Panc1 (cell line): ENCODE results near the gene CDH23. TPM values are rescaled to one million over a fixed set of nuclear protein-coding genes. Genes with fewer than 3 reads are reported as not detected.

Experiments
- ATAC-seq: fragments of 200-7000 bp; cut with Tn5 transposase; 2 replicates; pipeline ENCODE4 v1.9.1; 2020; ENCODE audit warnings: mild to moderate bottlenecking, moderate library complexity
- BruUV-seq: library from RNA; stranded (reverse); fragments of 400-500 nt; replicated peaks from 2 replicates; lab custom pipeline; 2021; lab: Mats Ljungman, UMichigan
- CTCF ChIA-PET: fragments of 300-600 bp; sonication (Branson Sonifier 250); formaldehyde crosslinking; loops from one replicate; lab custom pipeline; 2022; ENCODE audit warnings: antibody characterized with exemption; lab: Charles Lee
- POLR2A ChIA-PET: fragments of 300-600 bp; sonication (Branson Sonifier 250); formaldehyde crosslinking; loops from one replicate; lab custom pipeline; 2022; ENCODE audit warnings: antibody characterized with exemption; lab: Charles Lee
- DNase-seq: peaks from one replicate; pipeline ENCODE4 v3.0.0-alpha.2; 2010; ENCODE audit warnings: low read depth, low spot score
- H3K27ac ChIP-seq: 2 replicates; pipeline ENCODE4 v1.5.1; 2011; ENCODE audit warnings: mild to moderate bottlenecking, low read length, inconsistent platforms
- H3K27me3 ChIP-seq: fragments of 200-500 bp; sonication (Bioruptor generic); 2 replicates; pipeline ENCODE4 v1.6.0; 2014; ENCODE audit warnings: low read length, inconsistent platforms; ENCODE audit not compliant: control insufficient read depth, insufficient read depth
- H3K36me3 ChIP-seq: fragments of 200-500 bp; sonication (Bioruptor generic); 2 replicates; pipeline ENCODE4 v1.5.1; 2014; ENCODE audit warnings: inconsistent platforms, mild to moderate bottlenecking, low read length, moderate library complexity; ENCODE audit not compliant: control insufficient read depth, insufficient read depth
- H3K4me1 ChIP-seq: 2 replicates; pipeline ENCODE4 v1.5.1; 2011; ENCODE audit warnings: inconsistent platforms, mild to moderate bottlenecking, low read length, moderate library complexity; ENCODE audit not compliant: control insufficient read depth, insufficient read depth
- H3K4me3 ChIP-seq, 2 experiments: 2 replicates each; pipeline ENCODE4 v1.5.1; 2011 to 2012; ENCODE audit warnings: low read depth in 2 of 2, low read length in 2 of 2, mild to moderate bottlenecking in 2 of 2, inconsistent platforms in 1 of 2, moderate library complexity in 1 of 2
- H3K9me3 ChIP-seq: fragments of 200-500 bp; sonication (Bioruptor generic); 2 replicates; pipeline ENCODE4 v1.5.1; 2014; ENCODE audit warnings: low read depth, mild to moderate bottlenecking, inconsistent platforms, low read length, moderate library complexity; ENCODE audit not compliant: control insufficient read depth, insufficient read depth
- CTCF ChIP-seq: fragments of 450-650 bp; IDR thresholded peaks from 2 replicates; pipeline ENCODE4 v1.5.1; 2017; ENCODE audit warnings: mild to moderate bottlenecking
- POLR2AphosphoS5 ChIP-seq: IDR thresholded peaks from 2 replicates; pipeline ENCODE4 v1.6.1; 2012; ENCODE audit warnings: mild to moderate bottlenecking, low read depth, low read length, moderate library complexity
- REST ChIP-seq, 2 experiments: IDR thresholded peaks; 2 replicates each; pipeline ENCODE4 v1.6.1; 2011 to 2012; ENCODE audit warnings: low read depth in 2 of 2, control low read depth in 1 of 2, low read length in 1 of 2, mild to moderate bottlenecking in 1 of 2, moderate library complexity in 1 of 2; ENCODE audit not compliant: insufficient read depth in 1 of 2
- SIN3A ChIP-seq: IDR thresholded peaks from 2 replicates; pipeline ENCODE4 v1.6.1; 2012; ENCODE audit warnings: low read depth, mild to moderate bottlenecking, low read length, moderate library complexity, borderline replicate concordance; ENCODE audit not compliant: insufficient read depth
- TCF7L2 ChIP-seq: IDR thresholded peaks from 2 replicates; pipeline ENCODE4 v1.6.1; 2011; ENCODE audit warnings: mild to moderate bottlenecking, low read depth, low read length, inconsistent platforms
- in situ Hi-C: cut with HindIII; loops from 2 replicates; pipeline ENCODE4 v1.10.0; 2016; ENCODE audit warnings: low sequenced_read_pairs, low pct_unique_long_range_greater_than_20kb
- intact Hi-C: fragments of 100-400 bp; cut with micrococcal nuclease; formaldehyde crosslinking; loops from one replicate; pipeline ENCODE4 v1.10.0; 2022; ENCODE audit not compliant: unreplicated experiment
- total RNA-seq: library from RNA; stranded (reverse); gene quantifications from one replicate; pipeline ENCODE4 v1.2.1, GENCODE V29; 2021; ENCODE audit not compliant: unreplicated experiment

CDH23 gene
- total RNA-seq, 1 experiment from 2014 or later = 2.7 TPM

- in situ Hi-C loops (no loop called here), intact Hi-C loops (no loop called here)
- ATAC-seq (no peak), DNase-seq (no peak)
- Histone ChIP-seq H3K27ac (no peak overlapping the region), H3K9me3 (no peaks in the 10 kb centered on the region), H3K4me3 (no peak overlapping the region), H3K27me3 (no peaks in the 10 kb centered on the region), H3K4me1 (no peaks in the 10 kb centered on the region), H3K36me3 (no peaks in the 10 kb centered on the region)
- CTCF ChIA-PET = interaction anchor here (1.0 kb wide), 1 partner anchor 122 kb away, joined by 4 read pairs; no protein-coding TSS in a partner anchor
- no TSS peak for BruUV-seq
- no peak for TF ChIP-seq TCF7L2
- no peak for TF ChIP-seq SIN3A
- TF ChIP-seq REST (IDR thresholded peaks at IDR 0.05; ENCODE audit: insufficient read depth in 1 of 2, low read depth in 2 of 2, low read length in 1 of 2) = no peak
- no peak for TF ChIP-seq CTCF
- no peak for TF ChIP-seq POLR2AphosphoS5
- POLR2A ChIA-PET = no interaction called here
Observed at GRCh38 chr10:71448146-71448545, 51.4 kb downstream of the CDH23 start.

- H3K9me3 ChIP-seq = no peaks in the 10 kb centered on the region
- no peak for TF ChIP-seq CTCF
- no peak for TF ChIP-seq POLR2AphosphoS5
- TF ChIP-seq TCF7L2 = no peak
- TF ChIP-seq REST (IDR thresholded peaks at IDR 0.05; ENCODE audit: insufficient read depth in 1 of 2, low read depth in 2 of 2, low read length in 1 of 2) = no peak
- no peak for TF ChIP-seq SIN3A
- no peak overlapping the region for H3K27ac ChIP-seq
- in situ Hi-C loops (no loop called here), intact Hi-C loops (no loop called here)
- CTCF ChIA-PET = no interaction called here
- H3K36me3 ChIP-seq = no peaks in the 10 kb centered on the region
- no peaks in the 10 kb centered on the region for H3K4me1 ChIP-seq
- BruUV-seq = no TSS peak
- ATAC-seq (no peak), DNase-seq (no peak)
- POLR2A ChIA-PET = no interaction called here
- no peak overlapping the region for H3K4me3 ChIP-seq
- H3K27me3 ChIP-seq = no peaks in the 10 kb centered on the region
Observed at GRCh38 chr10:71449026-71449425, 52.3 kb downstream of the CDH23 start.
